Activated B cell treated with CpG ODN at 0.5 μM for 24 hours (primary cell): ENCODE data around the gene SREBF2. TPM values are rescaled to one million over a fixed set of nuclear protein-coding genes. Genes with fewer than 3 reads are reported as not detected.

ENCODE experiments used
- ATAC-seq: fragments of 200-7000 bp; cut with Tn5 transposase; one replicate; pipeline ENCODE4 v1.10.0; 2021; ENCODE audit warnings: low read depth, mild to moderate bottlenecking, moderate library complexity
- CTCF ChIA-PET: fragments of 350-600 bp; sonication (Branson Sonifier 250); formaldehyde crosslinking; loops from one replicate; lab custom pipeline; 2021; ENCODE audit warnings: antibody characterized with exemption; lab: Charles Lee
- POLR2A ChIA-PET: fragments of 350-600 bp; sonication (Branson Sonifier 250); formaldehyde crosslinking; loops from one replicate; lab custom pipeline; 2021; ENCODE audit warnings: antibody characterized with exemption; lab: Charles Lee
- DNase-seq: peaks from one replicate; pipeline ENCODE4 v3.0.0; 2022
- H3K27ac Mint-ChIP-seq: one replicate; pipeline ENCODE4 v1.8.0; 2020; ENCODE audit warnings: mixed read lengths
- H3K27me3 Mint-ChIP-seq: one replicate; pipeline ENCODE4 v1.8.0; 2021; ENCODE audit warnings: mixed read lengths
- H3K36me3 Mint-ChIP-seq: one replicate; pipeline ENCODE4 v1.8.0; 2021; ENCODE audit warnings: low read depth, mixed read lengths
- H3K4me1 Mint-ChIP-seq: one replicate; pipeline ENCODE4 v1.8.0; 2021; ENCODE audit warnings: mixed read lengths
- H3K4me3 Mint-ChIP-seq: one replicate; pipeline ENCODE4 v1.8.0; 2020; ENCODE audit warnings: mild to moderate bottlenecking, mixed read lengths
- H3K9me3 Mint-ChIP-seq: one replicate; pipeline ENCODE4 v1.8.0; 2020; ENCODE audit warnings: mixed read lengths
- CTCF ChIP-seq: fragments of 200-600 bp; IDR thresholded peaks from one replicate; pipeline ENCODE4 v1.8.0; 2022; ENCODE audit warnings: antibody characterized with exemption, mild to moderate bottlenecking
- intact Hi-C: fragments of 100-400 bp; cut with micrococcal nuclease; formaldehyde crosslinking; loops from one replicate; pipeline ENCODE4 v1.15.1; 2024
- total RNA-seq: library from RNA; stranded (reverse); gene quantifications from 2 replicates; pipeline ENCODE4 v1.2.3, GENCODE V29; 2022

The SREBF2 gene
- total RNA-seq, 1 donor from 2014 or later: 307 TPM

GRCh38 chr22:41874090-41874489 lies 41.2 kb downstream of the SREBF2 start:
- Mint-ChIP-seq H3K4me1 (peaks cover 20% of the 10 kb centered on the region), H3K4me3 (no peak overlapping the region), H3K27me3 (no peaks in the 10 kb centered on the region), H3K36me3 (peaks cover 85% of the 10 kb centered on the region), H3K9me3 (no peaks in the 10 kb centered on the region), H3K27ac (no peak overlapping the region)
- intact Hi-C loops: no loop called here
- ATAC-seq (no peak), DNase-seq (no peak)
- ChIA-PET POLR2A (interaction anchor here (0.7 to 1.7 kb wide), 2 partner anchors 12 to 46 kb away, joined by 3 to 9 read pairs; no protein-coding TSS in a partner anchor), CTCF (interaction anchor here (1.0 kb wide), 1 partner anchor 17 kb away, joined by 3 read pairs; no protein-coding TSS in a partner anchor)
- TF ChIP-seq CTCF: no peak

- Mint-ChIP-seq H3K4me1 (peaks cover 20% of the 10 kb centered on the region), H3K36me3 (peaks cover 88% of the 10 kb centered on the region), H3K4me3 (no peak overlapping the region), H3K27me3 (no peaks in the 10 kb centered on the region), H3K9me3 (no peaks in the 10 kb centered on the region), H3K27ac (no peak overlapping the region)
- ChIA-PET CTCF (interaction anchor here (0.8 to 1.1 kb wide), 2 partner anchors 19 to 48 kb away, joined by 3 read pairs; no protein-coding TSS in a partner anchor), POLR2A (interaction anchor here (1.7 kb wide), 1 partner anchor 13 kb away, joined by 9 read pairs; no protein-coding TSS in a partner anchor)
- intact Hi-C loops: loop anchor here (2.0 kb wide), 1 partner anchor 13 kb away; no protein-coding TSS in a partner anchor
- DNase-seq: no peak
- TF ChIP-seq CTCF: no peak
- ATAC-seq: no peak
Measured at GRCh38 chr22:41875531-41876270, 42.8 kb downstream of the SREBF2 start.

GRCh38 chr22:41876275-41876674 lies 43.4 kb downstream of the SREBF2 start:
- no peak for TF ChIP-seq CTCF
- Mint-ChIP-seq H3K4me3 (no peak overlapping the region), H3K4me1 (peaks cover 18% of the 10 kb centered on the region), H3K27ac (no peak overlapping the region), H3K36me3 (peaks cover 88% of the 10 kb centered on the region), H3K9me3 (no peaks in the 10 kb centered on the region), H3K27me3 (no peaks in the 10 kb centered on the region)
- ChIA-PET POLR2A (no interaction called here), CTCF (interaction anchor here (0.8 to 1.1 kb wide), 3 partner anchors 19 to 53 kb away, joined by 3 read pairs; no protein-coding TSS in a partner anchor)
- DNase-seq: no peak
- no peak for ATAC-seq
- intact Hi-C loops: loop anchor here (2.0 kb wide), 1 partner anchor 13 kb away; no protein-coding TSS in a partner anchor

GRCh38 chr22:41876675-41877074 lies 43.8 kb downstream of the SREBF2 start:
- Mint-ChIP-seq H3K27ac (no peak overlapping the region), H3K36me3 (peaks cover 90% of the 10 kb centered on the region), H3K4me1 (peaks cover 17% of the 10 kb centered on the region), H3K4me3 (no peak overlapping the region), H3K27me3 (no peaks in the 10 kb centered on the region), H3K9me3 (no peaks in the 10 kb centered on the region)
- ATAC-seq (no peak), DNase-seq (no peak)
- ChIA-PET POLR2A (no interaction called here), CTCF (interaction anchor here (0.8 to 1.1 kb wide), 3 partner anchors 20 to 54 kb away, joined by 3 read pairs; no protein-coding TSS in a partner anchor)
- intact Hi-C loops: loop anchor here (2.0 kb wide), 1 partner anchor 14 kb away; no protein-coding TSS in a partner anchor
- no peak for TF ChIP-seq CTCF

- Mint-ChIP-seq H3K4me3 (no peak overlapping the region), H3K27me3 (no peaks in the 10 kb centered on the region), H3K4me1 (peaks cover 40% of the 10 kb centered on the region), H3K36me3 (peaks cover 97% of the 10 kb centered on the region), H3K9me3 (no peaks in the 10 kb centered on the region), H3K27ac (no peak overlapping the region)
- intact Hi-C loops: no loop called here
- DNase-seq: no peak
- ChIA-PET CTCF (interaction anchor here (1.2 kb wide), 1 partner anchor 184 kb away, joined by 4 read pairs; no protein-coding TSS in a partner anchor), POLR2A (interaction anchor here (0.6 to 1.2 kb wide), 4 partner anchors 11 to 148 kb away, joined by 4 to 13 read pairs (median 5); no protein-coding TSS in a partner anchor)
- no peak for ATAC-seq
- TF ChIP-seq CTCF: no peak
Measured at GRCh38 chr22:41880653-41881052, 47.7 kb downstream of the SREBF2 start.
